ENCODE measurements around the gene DIP2C. TPM values are rescaled to one million over a fixed set of nuclear protein-coding genes. Genes with fewer than 3 reads are reported as not detected.
"Not testable (repeated sequence)": the region's sequence is repeated elsewhere in the genome, so short reads cannot be mapped to it uniquely, and the experiment has no call there.

DIP2C gene
- total RNA-seq, 1 donor from 2014 or later, result 1.6 TPM

DNA sequence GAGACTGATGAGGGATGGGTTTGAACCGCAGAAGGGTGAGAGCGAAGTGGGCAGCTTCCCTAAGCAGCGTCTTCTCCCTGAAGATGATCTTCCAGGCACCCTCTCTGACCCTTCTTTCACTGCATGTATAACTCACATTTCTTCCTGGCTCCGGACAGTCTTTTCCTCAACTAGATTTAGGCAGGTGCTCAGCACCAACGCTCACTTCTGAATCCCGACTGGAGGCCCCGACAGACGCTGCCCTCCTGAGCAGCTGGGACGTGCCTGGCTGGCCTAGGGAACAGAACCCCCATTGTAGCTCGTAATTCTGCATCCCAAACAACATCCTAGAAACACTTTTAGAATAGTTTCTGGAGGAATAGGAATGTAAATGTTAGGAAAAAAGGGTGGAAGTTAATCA is 206.6 kb downstream of the DIP2C start:
- intact Hi-C loops (cut with micrococcal nuclease), result no loop called here
- DNase-seq (ENCODE audit: low spot score), result no peak

DNA sequence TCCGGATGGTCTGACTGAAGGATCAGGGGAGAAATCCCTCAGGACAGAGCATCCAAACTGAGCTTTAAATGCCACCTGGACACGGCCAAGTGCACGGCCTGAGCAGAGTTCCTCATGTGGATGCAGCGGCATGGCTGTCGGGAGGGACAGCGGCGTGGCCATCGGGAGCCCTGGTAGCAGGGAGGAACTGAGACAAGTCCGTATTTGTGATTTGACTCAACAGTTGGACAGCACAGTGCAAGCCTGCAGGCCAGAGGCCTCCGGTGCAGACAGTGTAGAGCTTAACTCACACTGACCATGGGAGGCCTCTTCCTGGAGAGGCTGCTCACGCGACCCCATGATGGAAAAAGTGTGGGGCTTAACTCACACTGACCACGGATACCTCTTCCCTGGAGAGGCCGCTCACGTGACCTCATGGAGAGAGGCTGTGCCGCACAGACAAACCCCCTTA is 207.4 kb downstream of the DIP2C start:
- Mint-ChIP-seq H3K27me3 (ENCODE audit: low read depth) (no peaks in the 10 kb centered on the region), H3K36me3 (ENCODE audit: low read depth) (peaks cover 4% of the 10 kb centered on the region), H3K9me3 (peaks cover 11% of the 10 kb centered on the region), H3K27ac (no peak overlapping the region), H3K4me1 (ENCODE audit: low read depth) (no peaks in the 10 kb centered on the region), H3K4me3 (ENCODE audit: low read depth) (no peak overlapping the region)
- no peak for DNase-seq (ENCODE audit: low spot score)
- intact Hi-C loops (cut with micrococcal nuclease), result no loop called here

More for the DNA sequence above, 206.6 kb downstream of the DIP2C start:
- Mint-ChIP-seq H3K27ac (no peak overlapping the region), H3K36me3 (ENCODE audit: low read depth) (peaks cover 2% of the 10 kb centered on the region), H3K4me3 (ENCODE audit: low read depth) (no peak overlapping the region), H3K9me3 (peaks cover 4% of the 10 kb centered on the region), H3K4me1 (ENCODE audit: low read depth) (no peaks in the 10 kb centered on the region), H3K27me3 (ENCODE audit: low read depth) (no peaks in the 10 kb centered on the region)

DNA sequence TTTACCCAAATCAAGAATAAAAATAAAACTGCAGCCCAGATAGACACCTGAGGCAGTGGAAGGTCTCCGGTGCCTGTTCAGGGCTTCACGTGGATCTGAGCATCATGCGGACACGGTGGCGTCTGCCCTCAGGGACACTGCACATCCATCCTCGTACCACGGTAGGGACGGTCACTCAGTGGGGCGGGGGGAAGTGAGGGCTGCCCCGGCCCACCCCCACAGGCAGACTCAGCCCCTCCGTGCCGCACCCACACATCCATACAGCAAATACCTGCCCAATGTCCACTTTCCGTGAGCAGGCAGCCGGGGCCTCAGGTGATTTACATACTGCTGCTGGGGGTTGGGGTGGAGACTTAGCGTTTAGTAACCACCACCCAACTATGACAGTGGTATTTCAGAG is 207.8 kb downstream of the DIP2C start:
- intact Hi-C loops (cut with micrococcal nuclease), result no loop called here
- Mint-ChIP-seq H3K27ac (no peak overlapping the region), H3K4me3 (ENCODE audit: low read depth) (no peak overlapping the region), H3K9me3 (peaks cover 15% of the 10 kb centered on the region), H3K27me3 (ENCODE audit: low read depth) (no peaks in the 10 kb centered on the region), H3K4me1 (ENCODE audit: low read depth) (no peaks in the 10 kb centered on the region), H3K36me3 (ENCODE audit: low read depth) (peaks cover 7% of the 10 kb centered on the region)
- DNase-seq (ENCODE audit: low spot score), result no peak

DNA sequence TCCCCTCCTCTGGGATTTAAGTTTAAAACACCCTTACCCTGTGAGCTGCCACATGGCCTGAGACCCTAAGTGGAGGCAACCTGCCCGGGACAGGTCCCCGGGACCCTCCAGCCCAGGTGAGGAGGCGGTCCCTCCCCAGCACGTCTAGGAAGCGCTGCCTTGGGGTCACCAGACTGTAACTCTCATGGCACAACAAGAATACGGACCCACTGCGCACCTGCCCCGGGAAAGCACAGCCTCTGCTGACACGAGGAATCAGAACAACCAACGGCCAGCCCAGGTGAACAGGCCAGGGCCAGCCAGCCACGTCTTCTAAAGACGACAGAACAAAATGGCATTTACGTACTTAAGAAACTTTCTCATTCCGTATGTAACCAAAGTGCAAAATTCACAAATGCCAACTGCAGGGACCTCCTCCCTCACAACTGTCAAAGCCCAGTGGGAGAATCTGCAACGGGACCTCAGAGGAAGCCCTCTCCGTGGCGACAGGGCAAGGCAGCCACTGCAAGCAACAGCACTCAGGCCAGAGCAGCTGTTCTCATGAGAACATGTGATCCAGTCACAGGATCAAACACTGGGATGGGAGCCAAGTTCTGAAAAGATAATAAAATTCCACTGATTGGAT is 208.4 kb downstream of the DIP2C start:
- intact Hi-C loops (cut with micrococcal nuclease), result no loop called here
- H3K27me3 Mint-ChIP-seq (ENCODE audit: low read depth), result no peaks in the 10 kb centered on the region
- no peaks in the 10 kb centered on the region for H3K4me1 Mint-ChIP-seq (ENCODE audit: low read depth)
- H3K4me3 Mint-ChIP-seq (ENCODE audit: low read depth), result no peak overlapping the region
- peaks cover 7% of the 10 kb centered on the region for H3K36me3 Mint-ChIP-seq (ENCODE audit: low read depth)
- no peak for DNase-seq (ENCODE audit: low spot score)
- no peak overlapping the region for H3K27ac Mint-ChIP-seq
- peaks cover 15% of the 10 kb centered on the region for H3K9me3 Mint-ChIP-seq

DNA sequence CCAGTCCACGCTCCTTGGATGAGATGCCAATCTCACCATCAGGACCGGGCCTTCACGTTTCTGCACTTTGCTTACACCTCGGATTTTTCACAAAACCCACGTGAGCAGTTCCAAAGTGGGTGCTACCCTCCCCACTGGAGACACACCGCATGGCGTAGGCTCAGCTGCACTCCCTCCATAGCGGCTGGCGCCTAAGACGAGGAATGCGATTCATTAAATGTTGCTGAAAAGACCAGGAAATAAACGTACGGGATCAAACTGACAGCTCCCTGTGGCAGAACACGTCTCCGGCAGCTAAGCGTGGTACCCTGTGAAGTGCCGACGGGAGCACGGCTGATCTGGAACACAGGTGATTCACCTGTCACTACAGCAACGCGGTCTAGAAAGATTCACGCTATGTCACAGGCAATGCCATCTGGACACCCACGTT is 209.0 kb downstream of the DIP2C start:
- Mint-ChIP-seq H3K4me1 (ENCODE audit: low read depth) (no peaks in the 10 kb centered on the region), H3K27me3 (ENCODE audit: low read depth) (no peaks in the 10 kb centered on the region), H3K4me3 (ENCODE audit: low read depth) (no peak overlapping the region), H3K36me3 (ENCODE audit: low read depth) (peaks cover 7% of the 10 kb centered on the region), H3K9me3 (peaks cover 15% of the 10 kb centered on the region), H3K27ac (no peak overlapping the region)
- intact Hi-C loops (cut with micrococcal nuclease), result no loop called here
- DNase-seq (ENCODE audit: low spot score), result no peak

DNA sequence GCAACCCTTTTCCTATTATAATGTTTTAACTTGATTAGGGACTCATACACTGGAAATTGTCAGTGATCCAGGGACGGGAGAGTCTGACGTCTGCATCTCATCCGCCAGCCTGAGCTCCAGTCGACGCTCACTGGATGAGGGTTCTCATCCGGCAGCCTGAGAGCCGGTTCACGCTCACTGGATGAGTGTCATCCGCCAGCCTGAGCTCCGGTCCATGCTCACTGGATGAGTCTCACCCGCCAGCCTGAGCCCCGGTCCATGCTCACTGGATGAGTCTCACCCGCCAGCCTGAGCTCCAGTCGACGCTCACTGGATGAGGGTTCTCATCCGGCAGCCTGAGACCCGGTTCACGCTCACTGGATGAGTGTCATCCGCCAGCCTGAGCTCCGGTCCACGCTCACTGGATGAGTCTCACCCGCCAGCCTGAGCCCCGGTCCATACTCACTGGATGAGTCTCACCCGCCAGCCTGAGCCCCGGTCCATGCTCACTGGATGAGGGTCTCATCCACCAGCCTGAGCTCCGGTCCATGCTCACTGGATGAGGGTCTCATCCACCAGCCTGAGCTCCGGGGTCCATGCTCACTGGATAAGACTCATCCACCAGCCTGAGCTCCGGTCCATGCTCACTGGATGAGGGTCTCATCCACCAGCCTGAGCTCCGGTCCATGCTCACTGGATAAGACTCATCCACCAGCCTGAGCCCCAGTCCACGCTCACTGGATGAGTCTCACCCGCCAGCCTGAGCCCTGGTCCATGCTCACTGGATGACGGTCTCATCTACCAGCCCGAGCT is 209.6 kb downstream of the DIP2C start:
- H3K27ac Mint-ChIP-seq; DNase-seq (ENCODE audit: low spot score); H3K36me3 Mint-ChIP-seq (ENCODE audit: low read depth); intact Hi-C loops (cut with micrococcal nuclease); H3K27me3 Mint-ChIP-seq (ENCODE audit: low read depth); H3K4me1 Mint-ChIP-seq (ENCODE audit: low read depth); H3K4me3 Mint-ChIP-seq (ENCODE audit: low read depth): not testable (repeated sequence)
- H3K9me3 Mint-ChIP-seq, result peaks cover 15% of the 10 kb centered on the region

DNA sequence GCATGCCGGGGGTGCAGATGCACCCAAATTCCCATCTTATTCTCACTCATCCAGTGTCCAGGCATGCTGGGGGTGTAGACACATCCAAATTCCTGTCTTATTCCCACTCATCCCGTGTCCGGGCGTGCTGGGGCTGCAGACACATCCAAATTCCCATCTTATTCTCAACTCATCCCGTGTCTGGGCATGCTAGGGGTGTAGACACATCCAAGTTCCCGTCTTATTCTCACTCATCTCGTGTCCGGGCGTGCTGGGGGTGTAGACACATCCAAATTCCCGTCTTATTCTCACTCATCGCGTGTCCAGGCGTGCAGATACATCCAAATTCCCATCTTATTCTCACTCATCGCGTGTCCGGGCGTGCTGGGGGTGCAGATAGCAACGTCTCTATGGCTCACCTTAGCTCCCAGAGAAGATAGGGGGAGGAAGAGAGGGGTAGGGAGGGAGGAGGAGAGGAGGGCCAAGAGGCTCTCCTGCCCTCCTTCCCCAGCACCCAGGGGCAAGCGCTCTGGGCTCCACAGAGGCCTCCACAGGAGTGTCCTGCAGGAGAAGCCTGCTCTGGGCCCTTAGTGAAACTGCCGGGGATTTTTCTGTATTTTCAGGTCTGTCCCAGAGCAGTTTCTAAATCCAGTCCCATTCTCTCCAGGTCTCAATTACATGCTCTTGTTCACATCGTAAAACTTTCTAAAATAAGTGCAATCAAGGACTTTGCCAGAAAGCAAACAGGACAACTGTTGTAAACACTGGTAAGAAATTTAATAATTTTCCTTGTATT is 210.8 kb downstream of the DIP2C start:
- Mint-ChIP-seq H3K4me1 (ENCODE audit: low read depth) (no peaks in the 10 kb centered on the region), H3K27ac (no peak overlapping the region)

DNA sequence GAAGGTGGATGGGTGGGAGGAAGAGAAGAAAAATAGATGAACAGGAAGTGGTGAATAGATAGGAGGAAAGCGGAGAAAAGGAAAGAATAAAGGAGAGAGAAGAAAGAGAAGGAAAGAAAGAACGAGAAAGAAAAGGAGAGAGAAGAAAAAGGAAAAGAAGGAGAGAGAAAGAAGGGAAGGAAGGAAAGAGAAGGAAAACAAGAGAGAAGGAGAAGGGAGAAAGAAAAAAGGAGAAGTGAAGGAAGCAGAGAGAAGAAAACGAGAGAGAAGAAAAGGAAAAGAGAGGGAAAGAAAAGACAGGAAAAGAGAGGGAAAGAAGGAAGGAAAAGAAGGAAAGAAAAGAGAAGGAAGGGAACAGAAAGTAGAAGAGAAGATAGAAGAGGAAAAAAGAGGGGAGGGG is 211.8 kb downstream of the DIP2C start:
- Mint-ChIP-seq H3K4me3 (ENCODE audit: low read depth) (no peak overlapping the region), H3K27me3 (ENCODE audit: low read depth) (no peaks in the 10 kb centered on the region), H3K27ac (no peak overlapping the region), H3K4me1 (ENCODE audit: low read depth) (no peaks in the 10 kb centered on the region), H3K36me3 (ENCODE audit: low read depth) (peaks cover 4% of the 10 kb centered on the region), H3K9me3 (peaks cover 15% of the 10 kb centered on the region)
- intact Hi-C loops (cut with micrococcal nuclease), result no loop called here
- DNase-seq (ENCODE audit: low spot score), result no peak

More for the DNA sequence above, 210.8 kb downstream of the DIP2C start:
- Mint-ChIP-seq H3K27me3 (ENCODE audit: low read depth) (no peaks in the 10 kb centered on the region), H3K9me3 (peaks cover 15% of the 10 kb centered on the region), H3K4me3 (ENCODE audit: low read depth) (no peak overlapping the region), H3K36me3 (ENCODE audit: low read depth) (peaks cover 4% of the 10 kb centered on the region)
- intact Hi-C loops (cut with micrococcal nuclease), result no loop called here
- no peak for DNase-seq (ENCODE audit: low spot score)

DNA sequence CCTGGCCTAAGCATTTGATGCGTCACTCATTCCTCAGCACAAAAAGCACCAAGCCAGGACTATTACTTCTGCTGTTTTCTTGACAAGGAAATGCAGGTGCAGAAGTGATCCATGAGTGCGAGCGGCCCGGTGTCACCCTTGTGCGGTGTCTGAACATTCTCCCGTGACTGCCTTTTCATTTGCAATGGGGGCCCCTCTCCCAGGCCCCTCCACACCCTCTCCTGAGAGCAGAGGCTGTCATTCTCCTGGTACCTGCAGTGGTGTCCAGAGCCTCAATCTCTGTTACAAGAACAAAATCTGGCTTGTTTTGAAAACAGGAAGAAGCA is 213.1 kb downstream of the DIP2C start:
- Mint-ChIP-seq H3K27me3 (ENCODE audit: low read depth) (no peaks in the 10 kb centered on the region), H3K4me1 (ENCODE audit: low read depth) (no peaks in the 10 kb centered on the region), H3K4me3 (ENCODE audit: low read depth) (no peak overlapping the region), H3K9me3 (peaks cover 15% of the 10 kb centered on the region), H3K36me3 (ENCODE audit: low read depth) (peaks cover 4% of the 10 kb centered on the region), H3K27ac (no peak overlapping the region)
- intact Hi-C loops (cut with micrococcal nuclease), result no loop called here
- no peak for DNase-seq (ENCODE audit: low spot score)

DNA sequence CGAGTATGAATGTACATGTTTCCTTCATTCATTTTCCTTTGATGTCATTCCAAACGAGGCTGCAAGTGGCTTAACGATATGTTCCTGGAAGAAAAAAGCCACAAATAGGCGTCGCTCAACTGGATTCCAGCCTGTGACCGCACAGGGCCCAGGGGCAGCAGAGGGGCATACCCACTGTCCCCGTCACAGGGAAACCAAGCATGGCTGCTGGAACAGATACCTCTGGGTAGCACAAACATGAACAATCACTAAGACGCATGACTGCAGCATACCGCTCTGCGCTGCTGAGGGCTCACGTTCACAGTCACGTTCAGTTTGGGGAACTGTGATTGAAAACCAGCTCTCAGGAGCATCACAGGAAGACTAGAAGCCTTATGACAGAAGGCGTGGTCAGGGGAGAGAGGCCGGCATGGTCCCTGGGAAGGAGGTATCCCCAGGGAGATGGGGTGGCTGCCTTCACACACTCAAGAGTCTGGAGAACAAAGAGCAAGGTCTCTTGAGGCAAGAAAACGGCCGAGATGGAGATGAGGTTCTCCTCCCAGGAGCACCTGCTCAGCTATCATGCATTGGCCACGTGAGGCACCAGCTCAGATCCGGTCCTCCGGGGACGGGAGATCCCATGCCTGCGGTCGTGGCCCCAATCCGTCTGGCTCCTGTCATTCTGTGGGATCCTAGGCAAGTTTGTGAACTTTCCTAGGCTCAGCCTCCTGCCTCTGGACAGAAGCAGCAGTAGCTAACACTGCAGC is 213.6 kb downstream of the DIP2C start:
- H3K4me1 Mint-ChIP-seq (ENCODE audit: low read depth), result no peaks in the 10 kb centered on the region

DNA sequence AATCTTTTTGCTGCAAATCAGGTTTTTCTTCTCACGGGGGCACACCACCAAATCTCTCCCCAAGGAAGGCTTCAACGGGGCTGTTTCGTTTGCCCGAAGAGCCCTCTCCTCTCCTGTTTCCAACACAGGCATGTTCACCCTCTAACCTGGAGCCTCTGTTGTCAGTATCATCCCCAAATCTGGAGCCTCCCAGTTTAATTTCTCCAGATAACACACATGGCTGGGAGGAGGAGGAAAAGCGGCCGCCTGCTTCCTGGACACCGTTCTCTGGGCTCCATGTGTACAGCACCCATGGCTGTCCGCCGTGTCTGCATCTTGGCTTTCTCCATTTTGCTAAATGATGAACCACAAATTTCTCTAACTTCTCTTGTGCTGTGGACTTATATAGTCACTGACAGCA is 214.5 kb downstream of the DIP2C start:
- no peaks in the 10 kb centered on the region for H3K27me3 Mint-ChIP-seq (ENCODE audit: low read depth)
- peaks cover 15% of the 10 kb centered on the region for H3K9me3 Mint-ChIP-seq
- intact Hi-C loops (cut with micrococcal nuclease), result no loop called here
- peaks cover 7% of the 10 kb centered on the region for H3K4me1 Mint-ChIP-seq (ENCODE audit: low read depth)
- H3K4me3 Mint-ChIP-seq (ENCODE audit: low read depth), result no peak overlapping the region
- peaks cover 9% of the 10 kb centered on the region for H3K36me3 Mint-ChIP-seq (ENCODE audit: low read depth)
- DNase-seq (ENCODE audit: low spot score), result no peak
- H3K27ac Mint-ChIP-seq, result no peak overlapping the region

More for the DNA sequence above, 213.6 kb downstream of the DIP2C start:
- no peak for DNase-seq (ENCODE audit: low spot score)
- Mint-ChIP-seq H3K9me3 (peaks cover 15% of the 10 kb centered on the region), H3K27ac (no peak overlapping the region), H3K36me3 (ENCODE audit: low read depth) (peaks cover 4% of the 10 kb centered on the region), H3K4me3 (ENCODE audit: low read depth) (no peak overlapping the region), H3K27me3 (ENCODE audit: low read depth) (no peaks in the 10 kb centered on the region)
- intact Hi-C loops (cut with micrococcal nuclease), result no loop called here

DNA sequence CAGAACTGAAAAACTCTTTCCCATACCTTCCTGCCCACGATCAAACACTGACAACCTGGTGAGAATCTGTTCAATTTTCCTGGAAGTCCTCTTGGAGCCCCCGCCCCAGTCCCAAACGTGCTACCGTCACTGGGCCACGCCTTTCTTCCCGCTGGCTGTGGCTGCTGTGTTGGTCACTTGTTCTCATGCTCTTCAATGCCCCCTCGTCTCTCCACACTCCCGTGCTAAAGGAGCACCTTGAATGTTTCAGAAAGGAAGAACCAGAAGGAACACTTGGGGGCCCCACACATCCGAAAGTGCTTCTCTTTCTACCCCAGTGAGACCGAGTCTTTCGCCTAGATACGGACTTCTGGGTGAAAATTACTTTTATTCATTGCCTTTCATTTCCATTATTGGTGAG is 215.1 kb downstream of the DIP2C start:
- H3K27ac Mint-ChIP-seq, result no peak overlapping the region
- H3K36me3 Mint-ChIP-seq (ENCODE audit: low read depth), result peaks cover 9% of the 10 kb centered on the region
- intact Hi-C loops (cut with micrococcal nuclease), result no loop called here
- H3K9me3 Mint-ChIP-seq, result peaks cover 15% of the 10 kb centered on the region
- DNase-seq (ENCODE audit: low spot score), result no peak
- H3K4me3 Mint-ChIP-seq (ENCODE audit: low read depth), result no peak overlapping the region
- peaks cover 10% of the 10 kb centered on the region for H3K4me1 Mint-ChIP-seq (ENCODE audit: low read depth)
- H3K27me3 Mint-ChIP-seq (ENCODE audit: low read depth), result no peaks in the 10 kb centered on the region
